GM19025 (cell line): ENCODE results near the gene PTGER1.
"Not testable (repeated sequence)": the region's sequence is repeated elsewhere in the genome, so short reads cannot be mapped to it uniquely, and the experiment has no call there.

Experiments used
- ATAC-seq: cut with Tn5 transposase; IDR thresholded peaks from one replicate; pipeline ENCODE4 v1.9.1; 2021; ENCODE audit warnings: mild to moderate bottlenecking, low read depth, moderate library complexity; ENCODE audit not compliant: unreplicated experiment

PTGER1 gene

GRCh38 chr19:14476673-14477401 is 1.7 kb upstream of the PTGER1 start:
- no peak for ATAC-seq

DNA sequence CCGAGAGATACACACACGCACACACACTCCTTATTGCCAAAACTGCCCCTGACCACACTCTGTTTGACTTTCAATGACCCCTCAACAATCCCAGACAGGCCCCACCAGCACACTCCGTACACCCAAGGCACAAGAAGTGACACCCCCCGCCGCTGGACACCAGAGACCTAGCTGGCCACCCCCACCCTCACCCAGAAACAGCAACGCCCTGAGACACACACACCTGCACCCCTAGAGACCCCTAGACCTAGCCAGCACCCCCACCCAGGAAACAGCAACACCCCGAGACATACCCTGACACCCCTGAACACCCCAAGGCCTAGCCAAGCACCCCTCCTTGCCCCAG is 1.1 kb upstream of the PTGER1 start:
- no peak for ATAC-seq

GRCh38 chr19:14474827-14475226 is 327 bp downstream of the PTGER1 start:
- no peak for ATAC-seq

DNA sequence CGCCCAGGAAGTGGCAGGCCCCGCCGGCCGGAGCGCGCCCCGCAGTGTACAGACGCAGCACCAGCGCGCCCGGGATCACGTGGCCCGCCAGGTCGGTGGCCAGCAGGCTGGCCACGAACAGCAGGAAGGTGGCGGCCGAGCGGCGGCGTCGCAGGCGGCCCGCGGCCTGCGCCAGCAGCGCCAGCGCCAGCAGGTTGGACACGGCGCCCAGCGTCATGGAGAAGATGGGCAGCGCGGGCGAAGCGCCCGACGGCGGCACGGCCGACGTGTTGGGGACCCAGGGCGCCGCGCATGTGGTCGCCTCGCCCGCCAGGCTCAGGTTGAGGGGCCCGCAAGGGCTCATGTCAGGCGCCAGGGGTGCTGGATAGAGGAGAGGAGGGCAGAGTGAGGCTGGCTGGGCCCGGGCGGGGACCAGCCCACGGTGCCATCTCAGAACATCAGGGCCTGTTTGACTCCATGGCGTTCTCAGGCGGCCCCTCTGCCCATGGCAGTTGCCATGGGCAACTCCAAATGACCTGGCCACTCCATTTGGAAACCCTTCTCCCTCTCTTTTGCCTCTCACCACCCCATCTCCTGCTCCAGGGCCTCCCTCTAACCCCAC is 1.1 kb downstream of the PTGER1 start:
- ATAC-seq = no peak

DNA sequence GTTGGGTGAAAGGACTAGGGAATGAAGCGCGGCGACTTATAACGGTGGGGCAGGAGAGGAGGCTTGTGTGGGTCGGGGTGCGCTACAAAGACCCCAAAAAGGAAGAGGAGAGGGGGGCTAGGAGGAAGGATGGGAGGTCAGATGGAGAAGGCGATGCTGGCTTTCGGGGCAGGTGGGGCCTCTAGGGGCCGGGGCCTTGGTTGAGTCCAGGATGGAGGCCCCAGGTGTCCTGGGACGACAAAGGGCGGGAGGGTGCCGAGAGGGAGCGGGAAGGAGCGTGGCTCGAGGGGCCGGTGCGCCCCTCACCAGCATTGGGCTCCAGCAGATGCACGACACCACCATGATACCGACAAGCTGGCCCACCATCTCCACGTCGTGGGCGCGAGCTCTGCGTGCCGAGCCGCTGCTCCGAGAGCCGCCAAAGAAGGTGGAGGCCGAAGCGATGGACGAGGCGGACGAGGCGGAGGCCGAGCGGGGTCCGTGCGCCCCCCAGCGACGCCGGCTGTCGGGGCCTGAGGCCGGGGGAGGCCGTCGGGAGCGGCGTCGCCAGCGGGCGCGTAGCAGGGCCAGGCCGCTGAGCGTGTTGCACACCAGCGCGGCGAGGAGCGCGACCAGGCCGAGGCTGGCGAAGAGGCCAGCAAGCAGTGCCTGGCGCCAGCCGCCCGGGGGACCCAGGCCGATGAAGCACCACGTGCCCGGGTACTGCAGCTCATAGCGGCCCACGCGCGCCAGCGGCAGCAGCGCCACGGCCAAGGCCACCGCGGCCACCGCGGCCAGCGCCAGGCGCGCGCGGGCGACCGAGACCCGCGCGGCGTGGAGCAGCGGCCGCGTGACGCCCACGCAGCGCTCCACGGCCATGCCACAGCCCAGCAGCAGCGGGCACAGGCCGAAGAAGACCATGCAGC is 1.8 kb downstream of the PTGER1 start:
- no peak for ATAC-seq

- no peak for ATAC-seq
Measured at GRCh38 chr19:14472202-14472938, 2.8 kb downstream of the PTGER1 start.

- ATAC-seq = no peak
Measured at GRCh38 chr19:14471436-14472187, 3.5 kb downstream of the PTGER1 start.

DNA sequence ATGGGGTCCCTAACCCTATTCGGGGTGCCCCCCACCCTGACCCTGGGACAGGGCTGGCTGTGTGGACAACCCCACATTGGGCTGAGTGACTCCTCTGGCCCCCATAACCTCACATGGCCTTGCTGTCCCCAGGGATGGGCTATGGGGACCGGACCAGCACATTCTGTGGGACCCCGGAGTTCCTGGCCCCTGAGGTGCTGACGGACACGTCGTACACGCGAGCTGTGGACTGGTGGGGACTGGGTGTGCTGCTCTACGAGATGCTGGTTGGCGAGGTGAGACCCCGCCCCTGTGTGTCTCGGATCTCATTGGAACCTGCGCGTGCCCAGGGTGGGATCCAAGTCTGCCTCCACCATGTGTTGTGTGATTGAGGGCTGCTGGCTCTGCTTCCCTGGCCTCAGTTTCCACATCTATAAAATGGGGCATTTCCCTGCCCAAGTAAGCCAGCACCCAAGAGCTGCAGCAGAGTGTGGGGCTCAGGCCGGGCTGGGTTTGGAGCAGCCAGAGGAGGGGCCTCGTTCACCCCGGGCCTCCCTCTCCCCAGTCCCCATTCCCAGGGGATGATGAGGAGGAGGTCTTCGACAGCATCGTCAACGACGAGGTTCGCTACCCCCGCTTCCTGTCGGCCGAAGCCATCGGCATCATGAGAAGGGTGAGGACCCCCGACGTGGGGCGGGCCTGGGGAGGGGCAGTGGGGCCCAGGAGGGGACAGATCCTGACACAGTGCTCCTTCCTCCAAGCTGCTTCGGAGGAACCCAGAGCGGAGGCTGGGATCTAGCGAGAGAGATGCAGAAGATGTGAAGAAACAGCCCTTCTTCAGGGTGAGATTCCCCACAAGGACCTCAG is 4.9 kb downstream of the PTGER1 start:
- no peak for ATAC-seq

- no peak for ATAC-seq
Measured at GRCh38 chr19:14467816-14468215, 7.3 kb downstream of the PTGER1 start.

GRCh38 chr19:14467391-14467790 is 7.8 kb downstream of the PTGER1 start:
- ATAC-seq = no peak

GRCh38 chr19:14463747-14464146 is 11.4 kb downstream of the PTGER1 start:
- ATAC-seq = no peak

GRCh38 chr19:14462401-14462800 is 12.8 kb downstream of the PTGER1 start:
- not testable (repeated sequence) for ATAC-seq

GRCh38 chr19:14460935-14461334 is 14.2 kb downstream of the PTGER1 start:
- ATAC-seq = no peak

GRCh38 chr19:14459703-14460102 is 15.5 kb downstream of the PTGER1 start:
- ATAC-seq = no peak

- ATAC-seq = not testable (repeated sequence)
Measured at GRCh38 chr19:14452303-14452702, 22.9 kb downstream of the PTGER1 start.

- ATAC-seq = no peak
Measured at GRCh38 chr19:14450876-14451275, 24.3 kb downstream of the PTGER1 start.

DNA sequence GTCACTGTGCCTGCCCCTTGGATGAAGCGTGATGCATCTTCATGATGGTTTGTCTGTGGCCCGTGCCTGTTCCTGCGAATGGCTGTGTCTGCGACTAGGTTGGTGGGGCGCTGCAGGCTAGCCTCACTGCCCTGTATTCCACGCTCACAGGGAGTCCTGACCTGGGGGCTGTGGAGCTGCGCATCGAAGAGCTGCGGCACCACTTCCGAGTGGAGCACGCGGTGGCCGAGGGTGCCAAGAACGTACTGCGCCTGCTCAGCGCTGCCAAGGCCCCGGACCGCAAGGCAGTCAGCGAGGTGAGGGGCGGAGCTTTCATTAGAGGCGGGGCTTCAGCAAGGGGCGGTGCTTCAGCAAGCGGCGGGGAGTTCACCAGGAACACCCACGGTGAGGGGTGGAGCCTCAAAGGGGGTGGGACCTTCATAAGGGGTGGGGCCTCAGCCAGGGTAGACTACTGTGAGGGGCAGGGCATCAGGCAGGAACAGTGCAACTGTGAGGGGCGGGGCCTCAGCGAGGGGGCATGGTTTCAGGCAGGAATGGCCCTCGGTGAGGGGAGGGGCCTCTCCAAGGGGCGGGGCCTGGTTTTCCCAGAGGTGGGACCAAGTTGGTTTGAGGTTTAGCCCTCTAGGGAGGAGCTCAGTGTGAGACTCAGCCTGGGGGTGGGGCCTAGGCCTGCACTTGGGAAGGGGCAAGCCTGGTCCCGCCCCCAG is 24.8 kb downstream of the PTGER1 start:
- ATAC-seq = no peak

GRCh38 chr19:14449321-14449720 is 25.8 kb downstream of the PTGER1 start:
- ATAC-seq = no peak
